ENCODE data around the gene HSD17B4. TPM values are rescaled to one million over a fixed set of nuclear protein-coding genes. Genes with fewer than 3 reads are reported as not detected.

HSD17B4 gene
- total RNA-seq, 4 donors from 2014 or later = 71.6 to 90.6 (median 86.2) TPM

- Histone ChIP-seq H3K4me3 (no peak overlapping the region), H3K27me3 (no peaks in the 10 kb centered on the region), H3K4me1 (peaks cover 18 to 25% (median 23%) of the 10 kb centered on the region in 4 donors), H3K9me3 (peaks cover 0 to 7% (median 0%) of the 10 kb centered on the region in 4 donors), H3K27ac (replicated peaks in 1 of 4) (no peak overlapping the region), H3K36me3 (peaks cover 0 to 11% (median 5%) of the 10 kb centered on the region in 4 donors)
- WGBS = 98% methylated on average over 3 of the region's 3 CpGs
- intact Hi-C loops (cut with DNase I) = no loop called here
- no peak for DNase-seq (ENCODE audit: extremely low spot score)
- TF ChIP-seq POLR2AphosphoS5 (IDR thresholded peaks at IDR 0.05) (no peak), POLR2A (IDR thresholded peaks at IDR 0.05; ENCODE audit: low read depth) (no peak), CTCF (IDR thresholded peaks at IDR 0.05) (no peak), EP300 (IDR thresholded peaks at IDR 0.05) (no peak)
These were observed 1.9 kb downstream of the HSD17B4 start for GRCh38 chr5:119454171-119454570.

GRCh38 chr5:119458911-119459632 lies 6.8 kb downstream of the HSD17B4 start:
- DNase-seq (ENCODE audit: extremely low spot score) = no peak
- intact Hi-C loops (cut with DNase I) = no loop called here
- H3K4me1 ChIP-seq = peaks cover 3 to 10% (median 8%) of the 10 kb centered on the region in 4 donors
- peaks cover 0 to 20% (median 5%) of the 10 kb centered on the region in 4 donors for H3K36me3 ChIP-seq
- no peak overlapping the region for H3K27ac ChIP-seq (replicated peaks in 1 of 4)
- WGBS = 73% methylated on average over 4 of the region's 4 CpGs
- H3K4me3 ChIP-seq = no peak overlapping the region
- H3K9me3 ChIP-seq = no peaks in the 10 kb centered on the region
- no peaks in the 10 kb centered on the region for H3K27me3 ChIP-seq
- no peak for TF ChIP-seq EP300 (IDR thresholded peaks at IDR 0.05)
- TF ChIP-seq POLR2AphosphoS5 (IDR thresholded peaks at IDR 0.05) = no peak
- TF ChIP-seq CTCF (IDR thresholded peaks at IDR 0.05) = no peak
- TF ChIP-seq POLR2A (IDR thresholded peaks at IDR 0.05; ENCODE audit: low read depth) = no peak

DNA sequence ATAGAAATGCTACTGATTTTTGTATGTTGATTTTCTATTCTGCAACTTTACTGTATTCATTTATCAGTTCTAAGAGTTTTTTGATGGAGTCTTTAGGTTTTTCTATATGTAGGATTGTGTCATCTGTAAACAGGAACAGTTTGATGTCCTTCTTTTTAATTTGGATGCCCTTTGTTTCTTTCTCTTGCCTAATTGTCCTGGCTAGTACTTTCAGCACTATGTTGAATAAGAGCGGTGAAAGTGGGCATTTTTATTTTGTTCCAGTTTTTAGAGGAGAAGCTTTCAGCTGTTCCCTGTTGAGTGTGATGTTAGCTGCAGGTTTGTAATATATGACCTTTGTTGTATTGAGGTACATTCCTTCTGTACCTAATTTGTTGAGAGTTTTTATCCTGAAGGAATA lies 13.3 kb downstream of the HSD17B4 start:
- no peak for TF ChIP-seq POLR2AphosphoS5 (IDR thresholded peaks at IDR 0.05)
- no peak for TF ChIP-seq EP300 (IDR thresholded peaks at IDR 0.05)
- TF ChIP-seq POLR2A (IDR thresholded peaks at IDR 0.05; ENCODE audit: low read depth) = no peak
- no peak for TF ChIP-seq CTCF (IDR thresholded peaks at IDR 0.05)
- 89% methylated on average over 1 of the region's 1 CpG for WGBS
- peaks cover 0 to 20% (median 2%) of the 10 kb centered on the region in 4 donors for H3K36me3 ChIP-seq
- no peaks in the 10 kb centered on the region for H3K27me3 ChIP-seq
- intact Hi-C loops (cut with DNase I) = no loop called here
- no peak for DNase-seq (ENCODE audit: extremely low spot score)
- H3K4me3 ChIP-seq = no peak overlapping the region
- H3K27ac ChIP-seq (replicated peaks in 1 of 4) = no peak overlapping the region
- peaks cover 0 to 25% (median 18%) of the 10 kb centered on the region in 4 donors for H3K9me3 ChIP-seq
- no peaks in the 10 kb centered on the region for H3K4me1 ChIP-seq

DNA sequence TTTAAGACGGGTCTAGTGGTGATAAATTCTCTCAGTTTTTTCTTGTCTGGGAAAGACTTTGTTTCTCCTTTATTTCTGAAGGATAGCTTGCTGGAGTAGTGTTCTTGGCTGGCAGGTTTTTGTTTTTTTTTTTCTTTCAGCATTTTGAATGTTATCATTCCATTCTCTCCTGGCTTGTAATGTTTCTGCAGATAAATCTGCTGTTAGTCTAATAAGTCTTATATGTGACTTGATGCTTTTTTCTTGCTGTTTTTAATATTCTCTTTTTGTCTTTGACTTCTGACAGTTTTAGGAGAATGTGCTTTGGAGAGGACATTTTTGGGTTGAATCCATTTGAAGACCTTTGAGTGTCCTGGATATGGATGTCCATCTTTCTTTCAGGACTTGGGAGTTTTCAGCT lies 16.0 kb downstream of the HSD17B4 start:
- no peak for TF ChIP-seq POLR2A (IDR thresholded peaks at IDR 0.05; ENCODE audit: low read depth)
- no peak for TF ChIP-seq EP300 (IDR thresholded peaks at IDR 0.05)
- no peak for TF ChIP-seq CTCF (IDR thresholded peaks at IDR 0.05)
- TF ChIP-seq POLR2AphosphoS5 (IDR thresholded peaks at IDR 0.05) = no peak
- no peak for DNase-seq (ENCODE audit: extremely low spot score)
- Histone ChIP-seq H3K4me3 (no peak overlapping the region), H3K9me3 (peaks cover 0 to 25% (median 18%) of the 10 kb centered on the region in 4 donors), H3K36me3 (peaks cover 0 to 23% (median 2%) of the 10 kb centered on the region in 4 donors), H3K27me3 (no peaks in the 10 kb centered on the region), H3K4me1 (no peaks in the 10 kb centered on the region), H3K27ac (replicated peaks in 1 of 4) (no peak overlapping the region)
- 97% methylated on average over 1 of the region's 1 CpG for WGBS
- intact Hi-C loops (cut with DNase I) = no loop called here

Data from esophagus muscularis mucosa (tissue), 4 donors.